HG03378 (cell line): ENCODE measurements around the gene RAB5A.
A peak's percentile ranks its signal among the peaks of the same experiment; 100 is the strongest.
"Not testable (repeated sequence)": the region's sequence is repeated elsewhere in the genome, so short reads cannot be mapped to it uniquely, and the experiment has no call there.

Experiments used
- ATAC-seq: cut with Tn5 transposase; IDR thresholded peaks from one replicate; pipeline ENCODE4 v1.9.1; 2021; ENCODE audit warnings: mild to moderate bottlenecking, moderate library complexity; ENCODE audit not compliant: unreplicated experiment

RAB5A gene

DNA sequence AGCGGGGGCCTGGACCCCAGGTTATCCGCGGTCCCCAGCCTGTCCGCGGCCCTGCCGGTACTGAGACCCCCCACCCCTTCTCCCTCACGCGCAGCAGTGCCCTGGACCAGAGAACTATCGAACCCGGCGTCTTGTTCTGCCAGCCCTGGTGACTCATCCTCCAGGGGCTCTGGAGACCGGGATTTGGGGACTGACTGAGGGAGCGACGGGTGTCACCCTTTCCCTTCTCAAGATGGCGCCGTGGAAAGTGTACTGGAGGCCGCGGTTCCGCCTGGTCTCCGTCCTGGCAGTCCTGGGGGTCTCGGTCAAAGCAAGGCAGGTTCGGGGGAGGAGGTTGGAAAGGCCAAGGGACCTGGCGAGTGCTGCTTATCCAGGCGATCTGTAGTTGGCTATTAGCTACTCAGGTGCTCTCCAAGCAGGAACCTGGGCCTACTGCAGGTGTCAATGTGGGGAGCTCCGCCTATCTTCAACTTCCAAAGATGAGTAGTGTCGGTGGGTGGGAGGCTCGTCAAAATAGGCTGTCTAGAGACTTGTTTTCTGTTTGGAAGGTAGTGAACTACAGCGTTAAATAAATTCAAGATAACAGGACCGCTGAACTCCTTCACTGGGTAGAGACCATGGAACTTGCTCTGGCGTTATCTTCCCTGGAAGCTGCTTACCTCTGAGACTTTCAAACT lies 790 bp downstream of the RAB5A start:
- ATAC-seq = peak; percentile 26

DNA sequence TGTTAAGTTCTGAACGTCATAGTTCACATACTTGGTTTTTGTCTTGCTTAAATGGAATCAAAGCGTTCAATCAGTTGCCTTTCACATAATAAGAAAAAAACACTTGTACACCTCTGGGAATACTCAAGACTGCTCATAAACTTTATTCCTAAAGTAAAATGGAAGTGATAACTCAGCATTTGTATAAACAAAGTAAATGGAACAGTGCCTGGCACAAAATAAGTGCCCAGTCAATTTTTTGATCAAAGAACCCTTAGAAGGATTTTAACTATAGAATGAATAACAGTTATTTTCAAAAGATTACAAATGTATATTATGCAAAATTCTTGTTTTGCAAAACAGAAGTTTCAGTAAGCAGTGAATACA lies 1.3 kb downstream of the RAB5A start:
- ATAC-seq = no peak

DNA sequence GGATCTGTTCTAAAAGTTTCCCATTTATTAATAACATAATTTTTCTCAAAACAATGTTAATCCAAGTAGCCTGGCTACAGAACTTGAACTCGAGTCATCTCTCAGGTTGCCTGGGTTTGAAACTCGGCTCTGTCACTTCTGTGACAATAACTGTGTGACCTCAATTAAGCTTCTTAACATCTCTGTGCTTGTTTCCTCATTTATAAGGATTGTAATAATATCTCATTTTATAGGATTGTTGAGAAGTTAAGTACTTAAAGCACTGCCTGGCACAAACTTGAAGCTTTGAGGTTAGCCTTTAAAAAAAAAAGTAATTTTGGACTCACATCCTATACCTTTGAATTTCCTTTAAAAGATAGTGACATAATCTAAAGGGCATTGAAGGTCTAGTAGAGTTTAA lies 3.4 kb downstream of the RAB5A start:
- ATAC-seq = no peak

DNA sequence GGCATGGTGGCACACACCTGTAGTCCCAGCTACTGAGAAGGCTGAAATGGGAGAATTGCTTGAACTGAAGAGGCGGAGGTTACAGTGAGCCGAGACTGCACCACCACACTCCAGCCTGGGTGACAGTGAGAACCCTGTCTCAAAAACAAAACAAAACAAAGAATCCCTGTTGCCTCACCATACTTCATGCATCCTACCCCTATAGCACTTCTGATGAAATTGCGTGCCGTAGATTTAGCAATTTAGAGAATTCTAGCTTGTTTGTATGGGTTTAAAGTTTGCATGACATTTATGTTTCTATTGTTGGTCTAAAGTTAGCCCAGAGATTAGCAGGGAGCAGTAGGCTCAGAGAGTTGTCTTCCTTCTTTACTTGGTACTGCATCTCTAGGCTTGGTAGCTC lies 7.8 kb downstream of the RAB5A start:
- ATAC-seq = no peak

DNA sequence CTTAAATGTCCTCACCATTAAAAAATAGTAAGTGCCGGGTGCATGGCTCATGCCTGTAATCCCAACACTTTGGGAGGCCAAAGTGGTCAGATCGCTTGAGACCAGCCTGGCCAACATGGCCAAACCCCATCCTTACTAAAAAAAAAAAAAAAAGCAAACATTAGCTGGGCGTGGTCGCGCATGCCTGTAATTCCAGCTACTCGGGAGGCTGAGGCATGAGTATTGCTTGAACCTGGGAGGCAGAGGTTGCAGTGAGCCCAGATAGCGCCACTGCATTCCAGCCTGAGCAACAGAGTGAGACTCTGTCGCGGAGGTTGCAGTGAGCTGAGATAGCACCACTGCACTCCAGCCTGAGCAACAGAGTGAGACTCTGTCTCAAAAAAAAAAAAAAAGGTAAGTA lies 10.5 kb downstream of the RAB5A start:
- not testable (repeated sequence) for ATAC-seq

DNA sequence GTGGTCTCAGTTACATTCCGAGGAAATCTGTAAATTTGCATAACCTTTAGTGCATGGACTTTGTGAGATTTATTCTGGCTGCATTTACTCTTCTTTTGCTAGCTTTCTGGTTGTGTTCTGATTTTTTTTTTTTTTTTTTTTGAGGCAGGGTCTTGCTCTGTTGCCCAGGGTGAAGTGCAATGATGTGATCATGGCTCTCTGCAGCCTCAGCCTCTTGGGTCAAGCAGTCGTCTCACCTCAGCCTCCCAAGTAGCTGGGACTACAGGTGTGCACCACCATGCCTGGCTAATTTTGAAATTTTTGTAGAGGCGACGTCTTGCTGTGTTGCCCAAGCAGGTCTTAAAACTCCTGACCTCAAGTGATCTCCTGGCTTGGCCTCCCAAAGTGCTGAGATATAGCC lies 12.6 kb downstream of the RAB5A start:
- no peak for ATAC-seq

DNA sequence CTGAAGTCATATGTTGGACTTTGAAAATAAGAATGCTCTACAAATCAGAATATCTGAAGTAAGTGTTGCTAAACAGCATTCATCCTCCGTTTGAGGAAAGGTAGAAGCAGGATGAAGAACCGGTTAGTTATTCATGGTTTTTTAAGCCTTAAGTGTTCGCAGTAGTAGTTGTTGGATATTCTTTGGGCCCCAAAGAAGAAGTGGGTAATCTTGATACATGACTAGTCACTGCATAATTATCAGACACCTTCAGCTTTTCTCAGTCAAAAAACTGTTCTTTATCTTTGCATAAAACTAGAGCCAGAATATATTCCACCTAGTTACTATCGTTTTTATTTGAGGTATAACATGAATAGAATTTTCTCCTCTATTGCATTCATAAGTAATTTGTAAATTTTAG lies 13.8 kb downstream of the RAB5A start:
- no peak for ATAC-seq

DNA sequence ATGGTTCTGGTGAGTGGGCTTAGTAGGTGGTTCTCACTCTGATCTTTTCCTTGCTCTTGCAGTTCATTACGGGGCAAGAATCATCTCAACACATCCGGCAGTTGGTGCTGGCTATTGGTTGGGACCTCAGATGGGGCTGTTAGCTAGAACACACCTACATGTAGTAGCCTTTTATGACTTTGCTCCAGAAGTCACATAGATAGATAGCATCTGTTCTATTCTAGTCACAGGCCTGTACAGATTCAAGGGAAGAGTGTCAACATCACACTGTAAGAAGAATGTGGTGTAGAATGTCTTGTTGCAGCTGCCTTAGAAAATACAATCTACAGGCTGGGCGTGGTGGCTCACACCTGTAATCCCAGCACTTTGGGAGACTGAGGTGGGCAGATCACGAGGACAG lies 15.1 kb downstream of the RAB5A start:
- ATAC-seq = no peak

DNA sequence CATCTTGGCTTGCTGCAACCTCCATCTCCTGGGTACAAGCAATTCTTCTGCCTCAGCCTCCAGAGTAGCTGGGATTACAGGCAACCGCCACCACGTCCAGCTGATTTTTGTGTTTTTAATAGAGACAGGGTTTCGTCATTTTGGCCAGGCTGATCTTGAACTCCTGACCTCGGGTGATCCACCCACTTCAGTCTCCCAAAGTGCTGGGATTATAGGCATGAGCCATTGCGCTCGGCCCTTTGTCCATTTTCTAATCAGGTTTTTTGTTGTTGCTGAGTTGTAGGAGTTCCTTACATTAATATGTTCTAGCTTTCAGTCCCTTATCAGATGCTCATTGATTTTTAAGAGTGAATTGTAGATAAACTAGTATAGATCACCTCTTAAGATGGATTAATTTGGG lies 20.3 kb downstream of the RAB5A start:
- ATAC-seq = no peak

DNA sequence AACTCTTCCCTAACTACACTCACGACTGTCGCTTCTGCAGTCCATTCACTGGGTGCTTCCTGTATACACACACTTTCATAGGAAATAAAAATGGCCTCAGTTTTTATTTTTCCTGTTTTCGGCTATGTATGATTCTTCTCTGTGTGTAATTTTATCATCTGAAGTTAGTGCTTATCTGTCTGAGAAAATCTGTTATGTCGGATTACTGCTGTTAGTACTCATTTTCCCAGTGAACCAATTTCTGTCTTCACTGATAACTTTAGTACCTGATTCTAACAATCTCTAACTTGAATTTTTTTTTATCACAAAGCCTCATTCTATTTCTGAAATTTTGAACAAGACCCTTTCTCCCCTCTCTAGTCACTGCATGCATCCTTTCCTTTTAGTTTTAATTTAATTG lies 20.9 kb downstream of the RAB5A start:
- no peak for ATAC-seq

DNA sequence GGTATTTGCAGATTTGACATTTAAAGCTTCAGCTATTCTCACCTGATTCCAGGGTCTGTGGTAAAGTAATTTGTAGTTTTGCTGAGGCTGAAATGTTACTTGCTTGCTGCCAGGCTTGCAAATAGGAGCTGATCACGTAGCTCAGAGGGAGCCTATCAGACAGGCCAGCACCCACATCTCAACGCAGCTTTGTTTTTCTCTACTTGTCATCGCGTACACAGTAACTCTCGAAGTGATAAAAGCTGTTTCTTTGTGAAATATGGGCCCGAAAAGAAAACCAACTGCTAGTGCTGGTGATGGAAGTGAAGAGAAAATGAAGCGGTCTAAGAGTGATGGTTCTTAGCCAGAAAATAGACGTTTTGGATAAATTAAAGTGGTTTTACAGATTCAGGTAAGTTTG lies 23.4 kb downstream of the RAB5A start:
- no peak for ATAC-seq

DNA sequence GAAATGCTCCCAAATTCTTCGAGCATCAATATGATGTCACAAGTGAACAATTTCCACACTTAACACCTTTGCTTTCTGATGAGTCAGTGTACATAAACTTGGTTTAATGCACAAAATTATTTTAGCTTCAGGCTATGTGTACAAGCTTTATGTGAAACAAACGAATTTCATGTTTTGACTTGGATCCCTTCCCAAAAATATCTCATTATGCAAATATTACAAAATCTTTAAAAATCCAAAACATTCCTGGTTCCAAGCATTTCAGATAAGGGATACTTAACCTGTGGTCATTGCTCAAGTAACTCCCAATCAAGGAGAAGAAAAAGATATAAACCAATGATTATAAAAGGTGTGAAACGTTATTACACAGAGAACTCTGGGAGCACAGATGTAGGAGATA lies 25.2 kb downstream of the RAB5A start:
- no peak for ATAC-seq

DNA sequence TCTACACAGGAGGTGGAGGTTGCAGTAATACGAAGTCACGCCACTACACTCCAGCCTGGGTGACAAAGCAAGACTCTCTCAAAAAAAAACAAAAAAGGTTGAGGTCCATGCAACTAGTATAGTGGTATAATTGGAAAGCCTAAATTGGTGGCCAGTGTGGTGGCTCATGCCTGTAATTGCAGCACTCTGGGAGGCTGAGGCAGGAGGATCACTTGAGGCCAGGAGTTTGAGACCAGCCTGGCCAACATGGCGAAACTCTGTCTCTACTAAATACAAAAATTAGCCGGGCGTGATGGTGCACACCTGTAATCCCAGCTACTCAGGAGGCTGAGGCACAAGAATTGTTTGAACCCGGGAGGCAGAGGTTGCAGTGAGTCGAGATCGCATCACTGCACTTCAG lies 42.0 kb downstream of the RAB5A start:
- not testable (repeated sequence) for ATAC-seq

DNA sequence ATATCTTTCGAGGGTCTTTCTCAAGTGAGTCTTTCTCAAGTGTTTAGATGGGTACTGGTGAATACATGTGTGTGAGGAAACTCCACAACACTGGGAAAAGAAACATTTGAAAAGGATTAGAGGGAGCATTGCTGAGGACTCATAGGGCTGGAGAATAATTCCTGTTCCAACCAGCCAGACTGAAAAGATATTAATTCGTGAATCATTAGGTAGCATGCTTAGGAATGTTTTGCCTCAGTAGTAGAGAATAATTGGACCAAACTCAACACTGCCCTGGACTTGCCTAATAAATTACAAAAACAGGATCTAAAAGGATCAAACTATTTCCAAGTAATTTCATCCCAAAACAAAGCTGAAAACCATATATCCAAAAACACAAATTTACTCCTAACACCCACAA lies 47.9 kb downstream of the RAB5A start:
- no peak for ATAC-seq

DNA sequence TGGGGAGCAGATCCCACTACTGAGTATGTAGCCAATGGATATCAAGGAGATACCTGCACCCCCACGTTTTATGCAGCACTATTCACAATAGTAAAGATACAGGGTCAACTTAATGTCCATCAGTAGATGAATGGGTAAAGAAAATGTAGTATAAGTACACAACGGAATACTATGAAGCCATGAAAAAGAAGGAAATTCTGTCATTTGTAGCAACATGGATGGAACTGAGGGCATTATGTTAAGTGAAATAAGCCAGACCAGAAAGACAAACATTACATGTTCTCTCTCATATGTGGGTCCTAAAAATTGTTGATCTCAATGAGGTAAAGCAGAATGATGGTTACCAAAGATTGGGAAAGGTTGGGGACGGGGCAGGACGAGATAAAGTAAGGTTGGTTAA lies 50.6 kb downstream of the RAB5A start:
- ATAC-seq = no peak

DNA sequence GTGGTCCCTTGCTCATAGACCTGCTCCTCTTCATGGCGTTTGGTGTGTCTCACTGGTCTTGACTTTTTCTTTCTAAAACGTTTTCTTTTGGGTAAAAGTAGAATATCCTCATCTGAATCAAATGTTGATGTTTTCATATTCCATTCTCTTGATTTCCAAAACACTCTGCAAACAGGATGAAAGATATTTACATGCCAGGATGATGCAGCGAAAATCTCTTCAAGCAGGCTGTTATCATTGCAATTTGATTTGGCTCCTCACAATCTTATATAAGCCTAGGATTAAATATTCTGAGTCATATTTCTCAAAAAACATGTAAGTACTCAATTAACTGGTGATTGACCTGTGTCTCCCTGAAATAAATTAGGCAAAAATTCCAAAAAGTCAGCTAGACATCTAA lies 55.0 kb downstream of the RAB5A start:
- ATAC-seq = no peak

DNA sequence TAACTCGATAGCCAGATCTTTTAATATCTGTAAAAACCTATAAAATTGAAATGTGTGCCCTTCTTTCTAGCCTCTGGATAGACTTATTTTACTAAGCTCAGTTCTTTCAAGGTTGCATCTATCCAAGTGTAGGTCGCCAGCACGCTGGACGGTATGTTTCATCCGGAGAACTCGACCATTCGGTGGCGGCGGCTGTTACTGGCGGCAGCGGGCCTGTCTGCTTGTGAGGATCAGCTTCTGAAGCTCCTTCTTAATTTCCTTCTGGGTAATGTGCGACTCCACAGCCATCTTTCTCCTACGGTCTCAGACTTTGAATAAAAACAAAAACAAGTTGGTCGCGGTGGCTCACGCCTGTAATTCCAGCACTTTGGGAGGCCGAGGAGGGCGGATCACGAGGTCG lies 61.1 kb downstream of the RAB5A start:
- no peak for ATAC-seq

DNA sequence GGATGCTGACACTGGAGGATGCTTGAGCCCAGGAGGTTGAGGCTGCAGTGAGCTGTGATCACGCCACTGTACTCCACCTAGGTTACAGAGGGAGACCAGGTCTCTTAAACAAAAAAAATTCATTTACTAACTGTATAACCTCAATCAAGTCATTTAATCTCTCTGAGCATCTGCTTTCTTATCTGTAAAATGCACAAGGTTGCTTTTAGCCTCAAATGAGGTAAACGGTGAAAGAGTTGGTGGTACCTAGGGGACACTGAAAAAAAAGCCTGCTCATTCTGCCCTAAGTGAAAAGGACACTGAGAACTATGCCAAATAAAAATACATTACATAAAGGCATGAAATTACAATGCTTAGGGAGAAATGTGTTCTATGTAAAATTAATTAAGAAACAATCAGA lies 61.7 kb downstream of the RAB5A start:
- no peak for ATAC-seq

DNA sequence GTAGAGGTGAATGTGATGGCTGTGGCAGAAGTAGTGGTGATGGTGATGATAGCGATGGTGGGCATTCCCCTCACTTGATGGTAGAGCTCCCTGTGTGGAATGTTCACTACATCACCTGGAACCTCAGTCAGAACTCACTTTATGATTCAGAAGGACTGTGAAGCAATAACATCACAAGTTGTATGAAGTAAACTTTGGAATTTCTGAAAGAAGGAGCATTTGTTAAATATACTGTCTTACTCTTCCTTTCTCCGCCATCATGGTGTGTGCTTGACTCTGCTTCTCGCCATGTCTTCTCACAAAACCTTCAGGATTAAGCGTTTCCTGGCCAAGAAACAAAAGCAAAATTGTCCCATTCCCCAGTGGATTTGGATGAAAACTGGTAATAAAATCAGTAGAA lies 65.3 kb downstream of the RAB5A start, which contains the start of gene PP2D1:
PP2D1 (minus strand) TSS at position 101 of the 400 bp plus-strand sequence. CDS start 192 bp downstream, outside the sequence.
- no peak for ATAC-seq

DNA sequence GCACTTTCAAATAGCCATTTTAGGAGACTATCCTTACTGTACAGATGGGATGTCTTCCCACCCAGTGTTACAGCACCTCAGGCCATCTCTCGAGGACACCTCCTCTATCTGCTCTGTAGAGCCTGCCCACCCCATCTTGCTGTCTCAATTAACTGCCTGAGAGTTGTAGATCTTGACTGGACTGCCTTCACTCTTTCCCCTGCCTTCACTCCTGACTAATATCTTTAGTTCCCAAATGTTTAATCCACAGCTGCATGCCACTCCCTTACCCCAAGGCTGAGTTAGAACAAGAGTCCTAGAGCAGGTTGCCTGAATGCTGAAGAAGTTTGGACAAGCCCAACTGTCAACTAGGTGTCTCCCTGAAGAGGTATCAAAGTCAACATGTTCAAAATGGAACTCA lies 66.5 kb downstream of the RAB5A start:
- ATAC-seq = no peak

DNA sequence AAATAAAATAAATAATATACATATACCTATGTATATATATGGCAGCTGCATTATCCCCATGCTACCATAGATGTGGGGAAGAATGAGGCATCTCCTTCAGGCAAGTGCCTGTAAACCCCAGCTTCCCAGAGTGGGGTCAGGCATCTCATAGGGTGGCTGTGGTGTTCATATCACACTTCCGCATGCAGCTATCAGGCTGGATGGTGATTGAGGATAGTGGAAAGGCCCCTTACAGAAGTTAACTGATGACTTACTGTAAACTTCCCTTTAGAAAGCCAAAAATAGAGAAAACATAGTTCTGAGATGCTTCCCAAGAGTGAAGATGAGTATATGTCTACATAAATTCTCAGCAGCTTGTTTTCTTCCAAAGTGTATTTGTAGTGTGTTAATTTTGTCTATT lies 68.6 kb downstream of the RAB5A start:
- ATAC-seq = no peak

DNA sequence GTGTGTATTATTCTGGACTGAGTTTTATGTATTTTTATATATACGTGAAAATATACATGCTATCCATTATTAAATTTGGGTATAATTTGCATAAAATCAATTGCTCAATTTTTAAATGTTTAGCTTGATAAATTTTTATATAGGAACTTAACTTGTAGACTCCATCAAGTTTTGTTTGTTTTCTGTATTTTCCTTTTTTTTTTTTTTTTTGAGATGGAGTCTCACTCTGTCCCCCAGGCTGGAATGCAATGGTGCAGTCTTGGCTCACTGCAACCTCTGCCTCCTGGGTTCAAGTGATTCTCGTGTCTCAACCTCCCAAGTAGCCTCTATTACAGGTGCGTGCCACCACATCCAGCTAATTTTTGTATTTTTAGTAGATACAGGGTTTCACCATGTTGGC lies 69.2 kb downstream of the RAB5A start:
- not testable (repeated sequence) for ATAC-seq

DNA sequence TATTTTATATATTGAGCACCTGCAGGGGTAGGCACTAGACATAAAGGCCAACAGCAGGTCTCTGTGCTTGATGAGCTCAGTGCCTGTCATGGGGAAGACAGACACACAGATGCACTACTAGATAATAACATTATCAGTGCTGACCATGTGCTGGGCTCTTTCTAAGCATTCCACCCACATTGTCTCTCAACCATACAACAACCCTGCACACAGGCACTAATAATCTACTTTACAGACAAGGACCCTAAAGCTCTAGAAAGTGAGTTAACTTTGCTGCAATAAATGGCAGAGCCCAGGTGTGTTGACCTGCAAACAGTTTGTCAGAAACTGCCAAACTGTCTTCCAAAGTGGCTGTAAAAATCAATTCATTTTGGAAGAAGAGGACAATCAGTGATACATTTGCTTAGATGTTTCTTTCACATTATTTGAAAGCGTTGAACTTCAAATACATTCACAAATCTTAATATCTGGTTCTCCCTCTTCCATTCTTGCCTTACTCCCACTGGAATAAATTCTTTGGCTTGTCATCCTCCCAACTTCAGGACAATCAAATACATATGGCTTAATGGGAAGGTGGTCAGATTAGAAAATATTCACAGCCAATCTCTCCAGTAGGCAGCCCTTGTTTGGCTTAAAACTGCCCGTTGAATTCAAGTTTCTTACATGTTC lies 76.2 kb downstream of the RAB5A start:
- ATAC-seq = no peak
